ENCODE results near the gene JAK1. TPM values are rescaled to one million over a fixed set of nuclear protein-coding genes. Genes with fewer than 3 reads are reported as not detected.

Gene JAK1
- total RNA-seq, 1 donor from 2014 or later, result 106 TPM

DNA sequence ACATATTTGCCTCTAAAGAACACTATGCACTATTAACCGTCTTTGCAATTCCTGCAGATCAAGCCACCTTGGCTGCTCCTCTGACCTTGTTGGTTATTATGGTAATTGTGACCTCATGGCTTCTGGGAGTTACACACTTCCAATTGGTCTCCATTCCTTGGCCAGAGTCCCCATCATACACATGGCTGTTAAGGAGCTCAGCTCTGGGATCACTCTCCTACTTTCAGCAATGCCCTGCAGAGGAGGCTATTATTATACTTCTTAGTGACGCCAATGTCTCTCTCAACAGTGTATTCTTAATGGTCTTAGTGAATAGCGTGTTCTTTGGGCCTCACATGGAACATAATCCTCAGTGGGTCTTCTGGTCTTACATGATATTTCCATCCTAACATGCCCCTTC, 10.0 kb upstream of the JAK1 start:
- no peaks in the 10 kb centered on the region for H3K9me3 ChIP-seq (replicated peaks)
- no peak for TF ChIP-seq CTCF (IDR thresholded peaks at IDR 0.05; ENCODE audit: borderline replicate concordance)
- H3K4me3 ChIP-seq, result no peak overlapping the region
- no peaks in the 10 kb centered on the region for H3K27me3 ChIP-seq (ENCODE audit: low read depth)
- intact Hi-C loops (cut with micrococcal nuclease), result no loop called here
- no peak for DNase-seq
- no peak overlapping the region for H3K27ac ChIP-seq (replicated peaks)
- peaks cover 6% of the 10 kb centered on the region for H3K4me1 ChIP-seq
- peaks cover 14% of the 10 kb centered on the region for H3K36me3 ChIP-seq

DNA sequence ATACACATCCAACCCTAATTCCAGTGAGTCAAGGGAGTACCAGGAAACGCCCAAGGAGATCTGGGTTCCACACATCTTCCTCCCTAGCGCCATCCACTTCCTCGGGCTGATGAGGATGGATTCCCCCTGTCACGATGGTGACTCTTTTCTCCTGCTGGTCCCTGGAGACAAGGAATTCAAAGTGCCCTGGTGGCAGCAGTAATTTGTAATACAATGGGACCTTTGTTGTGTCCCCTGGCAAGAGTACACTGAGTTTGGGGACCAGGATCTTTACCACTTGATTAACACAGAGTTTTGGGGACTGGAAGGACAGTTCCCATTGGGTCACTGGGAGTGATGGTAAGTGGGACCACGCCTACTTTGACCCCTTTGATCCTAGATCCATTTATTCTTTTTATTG, 9.4 kb upstream of the JAK1 start:
- TF ChIP-seq CTCF (IDR thresholded peaks at IDR 0.05; ENCODE audit: borderline replicate concordance), result no peak
- no peaks in the 10 kb centered on the region for H3K9me3 ChIP-seq (replicated peaks)
- H3K4me3 ChIP-seq, result no peak overlapping the region
- no peaks in the 10 kb centered on the region for H3K27me3 ChIP-seq (ENCODE audit: low read depth)
- peaks cover 6% of the 10 kb centered on the region for H3K4me1 ChIP-seq
- no peak for DNase-seq
- intact Hi-C loops (cut with micrococcal nuclease), result no loop called here
- H3K36me3 ChIP-seq, result peaks cover 11% of the 10 kb centered on the region
- H3K27ac ChIP-seq (replicated peaks), result no peak overlapping the region

DNA sequence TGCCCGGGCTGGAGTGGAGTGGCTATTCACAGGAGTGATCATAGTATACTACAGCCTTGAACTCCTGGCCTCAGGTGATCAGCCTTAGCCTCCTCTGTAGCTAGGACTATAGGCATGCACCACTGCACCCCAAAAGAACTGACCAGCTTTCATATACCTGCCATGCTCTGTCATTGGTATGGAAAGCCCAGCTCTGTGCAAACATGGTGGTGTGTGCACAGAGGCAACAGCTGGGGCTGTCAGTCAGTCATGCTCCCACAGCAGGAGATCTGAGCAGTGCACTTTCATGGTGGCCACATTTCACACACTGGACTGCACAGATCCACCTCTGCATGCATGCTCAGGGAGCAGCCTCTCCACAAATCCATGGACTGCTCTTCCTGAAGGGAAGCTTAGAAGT, 8.8 kb upstream of the JAK1 start:
- Histone ChIP-seq H3K4me3 (no peak overlapping the region), H3K36me3 (peaks cover 10% of the 10 kb centered on the region), H3K27ac (replicated peaks) (no peak overlapping the region), H3K9me3 (replicated peaks) (no peaks in the 10 kb centered on the region), H3K4me1 (peaks cover 6% of the 10 kb centered on the region), H3K27me3 (ENCODE audit: low read depth) (no peaks in the 10 kb centered on the region)
- no peak for TF ChIP-seq CTCF (IDR thresholded peaks at IDR 0.05; ENCODE audit: borderline replicate concordance)
- intact Hi-C loops (cut with micrococcal nuclease), result no loop called here
- DNase-seq, result no peak

DNA sequence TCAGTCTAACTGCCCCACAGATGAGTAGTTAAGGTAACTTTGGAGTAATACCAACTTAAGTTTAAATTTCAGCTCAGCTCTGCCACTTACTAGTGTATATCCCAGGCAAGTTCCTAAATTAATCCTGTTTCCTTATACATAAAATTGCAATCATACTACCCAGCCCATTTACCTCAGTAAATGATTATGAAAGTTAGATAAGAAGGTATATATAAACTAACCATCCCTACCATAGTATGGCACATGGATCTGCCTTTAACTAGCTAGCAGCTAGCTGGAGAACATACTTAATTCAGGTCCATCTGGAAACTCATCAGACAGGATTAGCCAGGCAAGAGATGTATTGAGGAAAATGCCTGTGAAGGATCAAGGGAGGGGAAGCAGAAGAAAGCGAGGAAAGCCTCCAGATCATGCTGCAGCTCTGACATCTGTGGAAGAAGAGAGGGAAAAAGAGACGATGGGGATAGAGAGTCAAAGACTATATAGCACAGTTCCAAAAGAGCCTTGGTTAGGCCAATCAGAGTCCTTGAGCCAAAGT, 8.0 kb upstream of the JAK1 start:
- Histone ChIP-seq H3K27ac (replicated peaks) (no peak overlapping the region), H3K4me1 (peaks cover 6% of the 10 kb centered on the region), H3K36me3 (peaks cover 10% of the 10 kb centered on the region), H3K4me3 (no peak overlapping the region), H3K9me3 (replicated peaks) (no peaks in the 10 kb centered on the region), H3K27me3 (ENCODE audit: low read depth) (no peaks in the 10 kb centered on the region)
- no peak for TF ChIP-seq CTCF (IDR thresholded peaks at IDR 0.05; ENCODE audit: borderline replicate concordance)
- intact Hi-C loops (cut with micrococcal nuclease), result no loop called here
- DNase-seq, result no peak

DNA sequence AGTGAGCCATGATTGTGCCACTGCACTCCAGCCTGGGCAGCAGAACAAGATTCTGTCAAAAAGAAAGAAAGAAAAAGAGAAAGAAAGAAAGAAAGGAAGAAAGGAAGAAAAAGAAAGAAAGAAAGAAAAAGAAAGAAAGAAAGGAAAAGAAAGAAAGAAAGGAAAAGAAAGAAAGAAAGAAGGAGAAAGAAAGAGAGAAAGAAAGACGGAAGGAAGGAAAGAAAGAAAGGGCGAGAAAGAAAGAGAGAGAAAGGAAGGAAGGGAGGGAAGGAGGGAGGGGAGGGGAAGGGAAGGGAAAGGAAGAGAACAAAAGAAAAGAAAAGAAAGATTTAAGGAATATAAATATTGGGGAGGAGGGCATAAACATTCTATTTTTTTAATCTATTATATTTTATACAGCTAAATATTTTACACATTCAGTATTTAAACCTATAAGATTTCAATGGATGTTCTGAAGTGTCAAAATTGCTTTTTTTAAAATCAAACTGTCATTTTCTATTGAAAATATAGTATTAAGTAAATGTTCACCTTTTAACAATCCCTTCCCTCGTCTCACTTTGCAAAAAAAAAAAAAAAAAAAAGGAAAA, 6.8 kb upstream of the JAK1 start:
- intact Hi-C loops (cut with micrococcal nuclease), result no loop called here

More for the DNA sequence above, 6.8 kb upstream of the JAK1 start:
- no peaks in the 10 kb centered on the region for H3K27me3 ChIP-seq (ENCODE audit: low read depth)
- H3K27ac ChIP-seq (replicated peaks), result no peak overlapping the region
- no peaks in the 10 kb centered on the region for H3K9me3 ChIP-seq (replicated peaks)
- no peak for TF ChIP-seq CTCF (IDR thresholded peaks at IDR 0.05; ENCODE audit: borderline replicate concordance)
- H3K36me3 ChIP-seq, result peaks cover 3% of the 10 kb centered on the region
- H3K4me3 ChIP-seq, result no peak overlapping the region
- H3K4me1 ChIP-seq, result peaks cover 6% of the 10 kb centered on the region
- no peak for DNase-seq

Data from left ventricle myocardium inferior (tissue), 1 donor.